Measurements from ENCODE around the gene PLCL1.

The PLCL1 gene

DNA sequence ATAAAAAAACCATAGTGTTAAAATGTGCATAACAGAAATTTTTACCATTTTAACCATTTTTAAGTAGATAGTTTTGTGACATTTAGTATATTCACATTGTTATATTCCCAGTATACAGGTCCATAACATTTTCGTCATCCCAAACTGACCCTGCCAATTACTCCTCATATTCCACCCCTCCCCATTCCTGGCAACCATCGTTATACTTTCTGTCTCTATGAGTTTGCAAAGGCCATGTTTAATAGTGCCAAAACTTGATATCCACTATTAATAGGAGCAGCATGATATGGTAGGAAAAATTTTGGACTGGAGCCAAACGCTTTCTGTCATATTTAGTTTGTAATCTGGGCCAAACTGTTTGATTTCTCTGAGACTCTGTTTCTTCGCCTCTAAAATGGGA lies 30.9 kb downstream of the PLCL1 start:
- no peak for TF ChIP-seq CTCF (conservative IDR thresholded peaks at IDR 0.05)
- no peak for TF ChIP-seq ZFX (IDR thresholded peaks at IDR 0.05)
- H3K27ac ChIP-seq: no peak overlapping the region

GRCh38 chr2:197838036-197838435 lies 33.6 kb downstream of the PLCL1 start:
- H3K27ac ChIP-seq: no peak overlapping the region
- TF ChIP-seq CTCF (conservative IDR thresholded peaks at IDR 0.05) (no peak), ZFX (IDR thresholded peaks at IDR 0.05) (no peak)

DNA sequence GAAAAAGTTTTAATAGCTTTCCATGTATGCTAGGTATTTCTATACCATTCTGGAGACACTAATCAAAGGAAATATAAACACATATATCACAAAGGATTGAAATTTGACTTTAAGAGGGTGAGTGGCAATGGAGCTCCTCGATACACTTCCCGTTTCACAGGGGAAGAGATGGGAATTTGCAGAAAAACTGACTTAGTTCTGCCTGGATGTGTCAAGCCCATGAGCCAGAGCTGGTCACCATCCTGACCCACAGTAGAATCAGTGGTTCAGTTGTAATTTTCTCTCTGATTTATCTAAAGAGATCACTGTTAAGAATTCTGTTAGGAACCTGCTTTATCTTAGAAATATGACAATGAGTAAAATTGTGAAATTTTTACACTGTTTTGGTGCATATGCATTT lies 34.2 kb downstream of the PLCL1 start:
- H3K27ac ChIP-seq: no peak overlapping the region

DNA sequence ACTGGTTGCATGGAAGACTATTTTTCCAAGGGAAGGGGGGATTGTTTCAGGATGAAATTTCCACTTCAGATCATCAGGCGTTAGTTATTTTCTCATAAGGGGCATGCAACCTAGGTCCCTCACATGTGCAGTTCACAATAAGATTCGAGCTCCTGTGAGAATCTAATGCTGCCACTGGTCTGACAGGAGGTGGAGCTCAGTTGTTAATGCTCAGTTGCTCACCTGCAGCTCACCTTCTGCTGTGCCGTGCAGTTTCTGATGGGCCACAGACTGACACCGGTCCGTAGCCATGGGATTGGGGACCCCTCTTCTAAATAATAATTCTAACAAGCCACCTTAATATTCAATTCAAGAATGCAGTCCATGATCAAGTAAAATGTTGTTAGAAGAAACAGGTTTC lies 34.9 kb downstream of the PLCL1 start:
- no peak overlapping the region for H3K27ac ChIP-seq
- TF ChIP-seq ZFX (IDR thresholded peaks at IDR 0.05): no peak
- no peak for TF ChIP-seq CTCF (conservative IDR thresholded peaks at IDR 0.05)

More for the DNA sequence above, 34.2 kb downstream of the PLCL1 start:
- no peak for TF ChIP-seq ZFX (IDR thresholded peaks at IDR 0.05)
- TF ChIP-seq CTCF (conservative IDR thresholded peaks at IDR 0.05): no peak

GRCh38 chr2:197839856-197840255 lies 35.5 kb downstream of the PLCL1 start:
- no peak overlapping the region for H3K27ac ChIP-seq
- no peak for TF ChIP-seq CTCF (conservative IDR thresholded peaks at IDR 0.05)
- no peak for TF ChIP-seq ZFX (IDR thresholded peaks at IDR 0.05)

DNA sequence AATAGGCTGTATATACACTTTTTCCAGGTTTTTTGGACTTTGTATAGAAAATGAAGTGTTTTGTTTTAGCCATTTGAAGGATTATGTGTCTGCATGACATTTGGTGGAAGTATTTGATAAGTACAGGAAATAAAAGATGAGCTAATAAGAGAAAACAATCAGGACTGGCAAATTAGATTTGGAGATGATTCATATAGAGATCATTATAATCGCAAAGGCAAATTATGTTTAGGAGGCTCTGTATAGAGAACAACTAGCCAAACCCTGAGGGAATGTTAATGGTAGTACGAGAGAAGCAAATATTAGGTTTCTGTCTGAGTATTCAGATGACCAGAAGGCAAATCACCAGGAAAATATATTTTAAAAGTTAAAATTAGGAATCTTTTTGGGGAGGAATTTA lies 41.7 kb downstream of the PLCL1 start:
- no peak overlapping the region for H3K27ac ChIP-seq
- no peak for TF ChIP-seq CTCF (conservative IDR thresholded peaks at IDR 0.05)
- TF ChIP-seq ZFX (IDR thresholded peaks at IDR 0.05): no peak

DNA sequence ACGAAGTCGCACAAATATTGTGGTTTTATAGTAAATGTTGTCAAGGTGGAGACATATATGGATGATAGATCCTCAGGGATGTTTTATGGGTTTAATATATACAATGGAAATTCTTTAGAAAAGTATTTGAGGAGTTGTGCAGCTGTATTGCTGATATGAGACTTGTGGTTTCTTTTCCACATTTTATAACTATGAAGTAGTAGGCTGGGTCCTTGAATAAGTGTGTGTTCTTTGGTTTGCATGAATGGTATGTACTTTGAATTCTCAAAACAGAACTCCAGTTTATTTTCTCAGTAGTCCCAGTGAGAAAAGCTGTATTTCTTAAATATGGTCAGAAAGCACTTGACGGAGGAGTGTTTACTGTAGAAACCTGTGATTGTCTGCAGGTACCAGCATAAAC lies 42.4 kb downstream of the PLCL1 start:
- no peak overlapping the region for H3K27ac ChIP-seq
- TF ChIP-seq CTCF (conservative IDR thresholded peaks at IDR 0.05) (no peak), ZFX (IDR thresholded peaks at IDR 0.05) (no peak)
